Stimulated activated naive CD8-positive, alpha-beta T cell treated with anti-CD3 and anti-CD28 coated beads, Interleukin-15, Interleukin-2, amounts not matched to agents 100 U/mL and 50 U/mL, for 24 hours (primary cell): Measurements from ENCODE around the gene AP1S3.
"Not testable (repeated sequence)": the region's sequence is repeated elsewhere in the genome, so short reads cannot be mapped to it uniquely, and the experiment has no call there.

ENCODE experiments used
- ATAC-seq: fragments of 150-1000 bp; cut with Tn5 transposase; one replicate; pipeline ENCODE4 v1.10.0; 2021
- DNase-seq: peaks from one replicate; pipeline ENCODE4 v3.0.0; 2021

AP1S3 gene

GRCh38 chr2:223837287-223838061 is at the start of gene AP1S3:
AP1S3 (minus strand) TSS chr2:223837582; CDS start chr2:223837450, 132 bp downstream.
- ATAC-seq (peak; percentile 88), DNase-seq (peak; percentile 77)

- ATAC-seq (no peak), DNase-seq (no peak)
These were observed 49.7 kb upstream of the AP1S3 start for GRCh38 chr2:223887127-223887526.

GRCh38 chr2:223886726-223887125 is 49.3 kb upstream of the AP1S3 start:
- DNase-seq, result no peak
- no peak for ATAC-seq

GRCh38 chr2:223884399-223884798 is 47.0 kb upstream of the AP1S3 start:
- DNase-seq (no peak), ATAC-seq (peak; percentile 79)

GRCh38 chr2:223882715-223883114 is 45.3 kb upstream of the AP1S3 start:
- DNase-seq, result no peak
- ATAC-seq, result no peak

GRCh38 chr2:223880796-223881195 is 43.4 kb upstream of the AP1S3 start:
- no peak for ATAC-seq
- no peak for DNase-seq

GRCh38 chr2:223877721-223878410 is 40.5 kb upstream of the AP1S3 start:
- DNase-seq, result no peak
- no peak for ATAC-seq

GRCh38 chr2:223873672-223874071 is 36.3 kb upstream of the AP1S3 start:
- DNase-seq, result no peak
- no peak for ATAC-seq

- not testable (repeated sequence) for ATAC-seq, DNase-seq
These were observed 35.4 kb upstream of the AP1S3 start for GRCh38 chr2:223872772-223873171.

- not testable (repeated sequence) for ATAC-seq, DNase-seq
These were observed 34.3 kb upstream of the AP1S3 start for GRCh38 chr2:223871661-223872060.

- no peak for ATAC-seq
- DNase-seq, result no peak
These were observed 33.6 kb upstream of the AP1S3 start for GRCh38 chr2:223870840-223871611.

GRCh38 chr2:223868005-223868404 is 30.6 kb upstream of the AP1S3 start:
- ATAC-seq (no peak), DNase-seq (no peak)

- ATAC-seq (no peak), DNase-seq (no peak)
These were observed 28.6 kb upstream of the AP1S3 start for GRCh38 chr2:223865907-223866508.

GRCh38 chr2:223865124-223865523 is 27.7 kb upstream of the AP1S3 start:
- DNase-seq, result no peak
- ATAC-seq, result no peak

GRCh38 chr2:223863491-223863890 is 26.1 kb upstream of the AP1S3 start:
- ATAC-seq (no peak), DNase-seq (no peak)

GRCh38 chr2:223860809-223861738 is 23.7 kb upstream of the AP1S3 start:
- ATAC-seq (no peak), DNase-seq (no peak)

GRCh38 chr2:223859070-223859469 is 21.7 kb upstream of the AP1S3 start:
- ATAC-seq, result no peak
- no peak for DNase-seq

GRCh38 chr2:223856584-223856983 is 19.2 kb upstream of the AP1S3 start:
- ATAC-seq, result no peak
- DNase-seq, result no peak

GRCh38 chr2:223856021-223856420 is 18.6 kb upstream of the AP1S3 start:
- ATAC-seq (no peak), DNase-seq (no peak)

- DNase-seq (no peak), ATAC-seq (no peak)
These were observed 18.0 kb upstream of the AP1S3 start for GRCh38 chr2:223855426-223855825.

- DNase-seq, result no peak
These were observed 17.4 kb upstream of the AP1S3 start for GRCh38 chr2:223854741-223855140.

More at GRCh38 chr2:223854741-223855140, 17.4 kb upstream of the AP1S3 start:
- no peak for ATAC-seq
